ENCODE measurements around the gene RAB31. TPM values are rescaled to one million over a fixed set of nuclear protein-coding genes. Genes with fewer than 3 reads are reported as not detected.

RAB31 gene
- total and polyA plus RNA-seq, 11 donors: 3.2 to 67.7 (median 12.8) TPM

GRCh38 chr18:9684881-9685614 lies 23.1 kb upstream of the RAB31 start:
- TF ChIP-seq CTCF (IDR thresholded peaks at IDR 0.05) (no peak), POLR2A (IDR thresholded peaks at IDR 0.05) (no peak)
- 38 to 52% (median 41%) methylated on average over 9 of the region's 9 CpGs for WGBS, 4 donors
- Histone ChIP-seq H3K9me3 (no peaks in the 10 kb centered on the region), H3K27me3 (no peaks in the 10 kb centered on the region), H3K4me1 (peaks cover 0 to 26% (median 11%) of the 10 kb centered on the region in 12 donors), H3K36me3 (no peaks in the 10 kb centered on the region), H3K27ac (peak overlapping the region; percentile 52 to 79 (median 69)), H3K4me3 (peak overlapping the region in 4 of 12 donors; percentile 1 to 17 (median 12))
- ATAC-seq (peak; percentile 93 to 96 (median 95)), DNase-seq (peak in 4 of 5 donors; percentile 69 to 81 (median 73))
- intact Hi-C loops (cut with DNase I): loop anchor here in 8 of 10 donors (2.0 to 10.0 kb wide), 6 partner anchors 86 to 270 kb away; partner anchors contain the start of gene VAPA (in 2 of the 8)

- intact Hi-C loops (cut with DNase I): loop anchor here in 8 of 10 donors (2.0 to 10.0 kb wide), 5 partner anchors 85 to 269 kb away; partner anchors contain the start of gene VAPA (in 2 of the 8)
- ATAC-seq (no peak), DNase-seq (no peak)
- no peak for TF ChIP-seq CTCF (IDR thresholded peaks at IDR 0.05)
- TF ChIP-seq POLR2A (IDR thresholded peaks at IDR 0.05): no peak
- H3K27me3 ChIP-seq: no peaks in the 10 kb centered on the region
- peak overlapping the region in 11 of 12 donors; percentile 52 to 79 (median 70) for H3K27ac ChIP-seq
- H3K9me3 ChIP-seq: no peaks in the 10 kb centered on the region
- 67 to 84% (median 82%) methylated on average over 4 of the region's 4 CpGs for WGBS, 4 donors
- no peaks in the 10 kb centered on the region for H3K36me3 ChIP-seq
- peaks cover 0 to 26% (median 11%) of the 10 kb centered on the region in 12 donors for H3K4me1 ChIP-seq
- peak overlapping the region in 2 of 12 donors; percentile 3 to 13 for H3K4me3 ChIP-seq
Observed at GRCh38 chr18:9685615-9685890, 22.5 kb upstream of the RAB31 start.

- H3K27ac ChIP-seq: no peak overlapping the region
- WGBS, 4 donors: 72 to 83% (median 78%) methylated on average over 19 of the region's 19 CpGs
- no peak for TF ChIP-seq CTCF (IDR thresholded peaks at IDR 0.05)
- TF ChIP-seq POLR2A (IDR thresholded peaks at IDR 0.05): no peak
- H3K36me3 ChIP-seq: no peaks in the 10 kb centered on the region
- ATAC-seq (no peak), DNase-seq (no peak)
- no peaks in the 10 kb centered on the region for H3K27me3 ChIP-seq
- no peak overlapping the region for H3K4me3 ChIP-seq
- peaks cover 0 to 26% (median 11%) of the 10 kb centered on the region in 12 donors for H3K4me1 ChIP-seq
- intact Hi-C loops (cut with DNase I): loop anchor here in 7 of 10 donors (10.0 kb wide), 4 partner anchors 87 to 267 kb away; partner anchors contain the start of gene VAPA (in 2 of the 7)
- H3K9me3 ChIP-seq: no peaks in the 10 kb centered on the region
Observed at GRCh38 chr18:9688036-9688741, 19.9 kb upstream of the RAB31 start.

GRCh38 chr18:9689253-9689652 lies 18.8 kb upstream of the RAB31 start:
- Histone ChIP-seq H3K4me3 (no peak overlapping the region), H3K36me3 (no peaks in the 10 kb centered on the region), H3K27ac (no peak overlapping the region), H3K9me3 (no peaks in the 10 kb centered on the region), H3K4me1 (peaks cover 0 to 17% (median 10%) of the 10 kb centered on the region in 12 donors), H3K27me3 (no peaks in the 10 kb centered on the region)
- intact Hi-C loops (cut with DNase I): loop anchor here in 7 of 10 donors (10.0 kb wide), 4 partner anchors 86 to 266 kb away; partner anchors contain the start of gene VAPA (in 2 of the 7)
- ATAC-seq (no peak), DNase-seq (no peak)
- TF ChIP-seq POLR2A (IDR thresholded peaks at IDR 0.05) (no peak), CTCF (IDR thresholded peaks at IDR 0.05) (no peak)
- WGBS, 4 donors: 93 to 97% (median 96%) methylated on average over 3 of the region's 3 CpGs
